ENCODE results near the gene MYOG. TPM values are rescaled to one million over a fixed set of nuclear protein-coding genes. Genes with fewer than 3 reads are reported as not detected.

The MYOG gene
- total and polyA plus RNA-seq, 7 donors = 9.7 to 451 (median 160) TPM

DNA sequence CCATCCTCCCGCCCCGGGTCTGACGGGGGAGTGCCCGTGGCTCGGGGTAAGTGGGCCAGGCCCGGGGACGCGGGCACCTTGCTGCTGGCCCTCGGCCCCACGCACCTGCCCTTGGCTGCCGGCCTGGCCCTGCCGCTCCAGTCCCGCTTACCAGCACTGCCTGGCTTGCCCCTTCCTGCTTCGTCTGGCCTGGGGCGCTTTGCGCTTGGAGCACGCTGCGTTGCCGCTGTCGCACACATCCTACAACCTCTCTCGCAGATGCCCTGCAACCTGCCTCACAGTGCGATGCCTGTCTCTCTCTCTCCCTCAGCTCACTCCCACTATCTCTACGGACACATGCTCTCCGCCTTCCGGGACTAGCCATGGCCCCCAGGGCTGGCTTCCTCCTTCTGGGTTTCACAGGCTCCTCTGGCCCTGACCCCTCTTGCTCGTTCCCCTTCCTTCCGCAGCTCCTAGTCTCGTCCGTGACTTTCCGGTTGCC lies 9.7 kb downstream of the MYOG start:
- Histone ChIP-seq H3K9me3 (no peaks in the 10 kb centered on the region), H3K36me3 (ENCODE audit: insufficient read depth in 1 of 2, low read depth in 1 of 2) (peaks cover 0 to 40% of the 10 kb centered on the region in 2 donors), H3K4me3 (peak overlapping the region; percentile 51), H3K27me3 (ENCODE audit: insufficient read depth in 3 of 3, low read length in 2 of 3) (no peaks in the 10 kb centered on the region), H3K27ac (peak overlapping the region; percentile 23), H3K4me1 (peaks cover 33% of the 10 kb centered on the region)
- WGBS, 3 donors = 49 to 55% (median 52%) methylated on average over 24 to 30 of the region's 30 CpGs
- DNase-seq = peak in 1 of 2 donors; percentile 59
- peak; percentile 5 to 8 (median 7) for ATAC-seq
- intact Hi-C loops (cut with DNase I) = loop anchor here in 1 of 2 donors (5.0 kb wide), 1 partner anchor 34 kb away; no protein-coding TSS in a partner anchor
- TF ChIP-seq, protein P1, sequence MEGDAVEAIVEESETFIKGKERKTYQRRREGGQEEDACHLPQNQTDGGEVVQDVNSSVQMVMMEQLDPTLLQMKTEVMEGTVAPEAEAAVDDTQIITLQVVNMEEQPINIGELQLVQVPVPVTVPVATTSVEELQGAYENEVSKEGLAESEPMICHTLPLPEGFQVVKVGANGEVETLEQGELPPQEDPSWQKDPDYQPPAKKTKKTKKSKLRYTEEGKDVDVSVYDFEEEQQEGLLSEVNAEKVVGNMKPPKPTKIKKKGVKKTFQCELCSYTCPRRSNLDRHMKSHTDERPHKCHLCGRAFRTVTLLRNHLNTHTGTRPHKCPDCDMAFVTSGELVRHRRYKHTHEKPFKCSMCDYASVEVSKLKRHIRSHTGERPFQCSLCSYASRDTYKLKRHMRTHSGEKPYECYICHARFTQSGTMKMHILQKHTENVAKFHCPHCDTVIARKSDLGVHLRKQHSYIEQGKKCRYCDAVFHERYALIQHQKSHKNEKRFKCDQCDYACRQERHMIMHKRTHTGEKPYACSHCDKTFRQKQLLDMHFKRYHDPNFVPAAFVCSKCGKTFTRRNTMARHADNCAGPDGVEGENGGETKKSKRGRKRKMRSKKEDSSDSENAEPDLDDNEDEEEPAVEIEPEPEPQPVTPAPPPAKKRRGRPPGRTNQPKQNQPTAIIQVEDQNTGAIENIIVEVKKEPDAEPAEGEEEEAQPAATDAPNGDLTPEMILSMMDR (IDR thresholded peaks at IDR 0.05) = no peak

DNA sequence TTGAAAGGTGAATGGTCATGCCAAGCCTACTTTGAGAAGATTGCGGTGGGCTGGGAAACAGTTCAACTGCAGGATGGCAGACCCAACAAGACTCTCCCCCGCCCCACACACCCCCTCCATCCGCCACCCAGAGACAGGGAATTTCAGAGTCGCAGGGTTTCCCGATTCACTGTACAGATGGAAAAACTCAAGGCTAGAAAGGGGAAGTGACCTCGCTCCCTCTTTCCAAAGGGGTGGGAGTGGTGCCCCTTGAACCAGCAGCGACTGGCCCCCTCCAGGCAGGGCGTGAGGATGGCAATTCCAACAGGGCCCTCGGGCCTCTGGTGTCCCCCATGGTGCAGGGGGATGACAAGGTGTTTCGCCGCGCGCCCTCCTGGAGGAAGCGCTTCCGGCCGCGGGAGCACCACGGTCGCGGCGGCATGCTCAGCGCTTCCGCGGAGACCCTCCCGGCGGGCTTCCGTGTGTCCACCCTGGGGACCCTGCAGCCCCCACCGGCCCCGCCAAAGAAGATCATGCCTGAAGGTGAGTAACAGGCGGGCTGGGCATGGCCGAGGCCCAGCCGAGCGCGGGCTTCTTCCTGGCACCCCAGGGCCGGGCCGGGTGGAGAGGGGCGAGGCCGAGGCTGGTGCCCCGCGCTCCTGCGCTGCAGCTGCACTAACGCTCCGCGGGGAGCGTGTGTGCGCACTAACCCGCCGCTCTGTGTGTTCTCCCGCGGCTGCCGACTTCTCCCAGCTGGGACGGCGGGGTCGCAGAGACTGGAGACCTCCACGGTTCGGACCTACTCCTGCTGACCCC lies 10.4 kb downstream of the MYOG start:
- ATAC-seq (peak in 3 of 4 donors; percentile 3 to 13 (median 6)), DNase-seq (no peak)
- Histone ChIP-seq H3K9me3 (no peaks in the 10 kb centered on the region), H3K4me3 (peak overlapping the region; percentile 51), H3K27ac (peak overlapping the region; percentile 16), H3K4me1 (peaks cover 39% of the 10 kb centered on the region), H3K36me3 (ENCODE audit: insufficient read depth in 1 of 2, low read depth in 1 of 2) (peaks cover 0 to 40% of the 10 kb centered on the region in 2 donors), H3K27me3 (ENCODE audit: insufficient read depth in 3 of 3, low read length in 2 of 3) (no peaks in the 10 kb centered on the region)
- intact Hi-C loops (cut with DNase I) = loop anchor here in 1 of 2 donors (5.0 kb wide), 1 partner anchor 33 kb away; no protein-coding TSS in a partner anchor
- TF ChIP-seq, protein P1 (IDR thresholded peaks at IDR 0.05) = no peak
- WGBS, 3 donors = 36 to 43% (median 41%) methylated on average over 50 to 56 of the region's 56 CpGs

DNA sequence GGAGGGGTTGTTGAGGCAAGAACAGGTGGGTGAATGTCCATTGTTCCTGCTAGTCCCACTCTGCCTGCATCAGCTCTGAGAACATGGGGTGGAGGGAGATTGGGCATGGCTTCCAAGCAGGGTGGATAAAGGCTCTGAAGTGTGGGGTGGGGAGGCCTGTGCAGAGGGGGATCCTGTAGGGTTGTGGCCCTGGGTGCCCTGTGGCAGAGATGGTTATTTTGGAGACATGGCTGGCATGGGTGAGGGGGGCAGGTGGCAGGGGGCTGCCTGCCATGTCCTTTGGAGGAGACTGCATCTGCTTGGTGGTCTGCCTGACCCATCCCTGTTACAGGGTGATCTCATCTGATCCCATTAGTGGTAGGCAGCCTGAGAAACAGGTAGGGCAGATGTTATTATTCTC lies 11.2 kb downstream of the MYOG start:
- TF ChIP-seq, protein P1 (IDR thresholded peaks at IDR 0.05) = no peak
- peak in 1 of 4 donors; percentile 8 for ATAC-seq
- DNase-seq = no peak
- H3K27ac ChIP-seq = peak overlapping the region; percentile 16
- H3K4me3 ChIP-seq = no peak overlapping the region
- intact Hi-C loops (cut with DNase I) = loop anchor here in 1 of 2 donors (5.0 kb wide), 1 partner anchor 32 kb away; no protein-coding TSS in a partner anchor
- H3K4me1 ChIP-seq = peaks cover 47% of the 10 kb centered on the region
- H3K9me3 ChIP-seq = no peaks in the 10 kb centered on the region
- H3K36me3 ChIP-seq (ENCODE audit: insufficient read depth in 1 of 2, low read depth in 1 of 2) = peaks cover 0 to 40% of the 10 kb centered on the region in 2 donors
- H3K27me3 ChIP-seq (ENCODE audit: insufficient read depth in 3 of 3, low read length in 2 of 3) = no peaks in the 10 kb centered on the region

DNA sequence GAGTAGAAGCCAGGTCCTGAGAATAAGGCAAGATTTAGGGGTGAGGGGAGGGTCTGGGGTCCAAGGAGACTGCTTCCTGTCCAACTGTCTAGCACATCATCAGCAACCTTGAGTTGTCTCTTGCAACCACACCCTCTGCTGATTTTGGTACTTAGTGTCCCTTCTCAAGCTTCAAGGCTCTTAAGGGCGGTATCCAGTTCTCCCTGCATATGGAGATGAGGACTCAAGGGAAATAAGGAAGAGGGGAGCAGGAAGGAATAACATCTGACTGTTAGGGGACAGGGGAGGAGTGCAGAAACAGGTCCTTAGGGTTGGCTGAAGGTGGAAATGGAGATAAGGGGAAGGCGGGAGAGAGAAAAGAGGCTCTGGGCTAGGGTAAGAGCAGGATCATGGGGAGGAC lies 12.3 kb downstream of the MYOG start:
- peaks cover 59% of the 10 kb centered on the region for H3K4me1 ChIP-seq
- H3K27me3 ChIP-seq (ENCODE audit: insufficient read depth in 3 of 3, low read length in 2 of 3) = no peaks in the 10 kb centered on the region
- intact Hi-C loops (cut with DNase I) = no loop called here
- H3K4me3 ChIP-seq = no peak overlapping the region
- no peaks in the 10 kb centered on the region for H3K9me3 ChIP-seq
- WGBS, 3 donors = 90 to 93% (median 91%) methylated on average over 2 of the region's 2 CpGs
- DNase-seq (no peak), ATAC-seq (no peak)
- peaks cover 0 to 45% of the 10 kb centered on the region in 2 donors for H3K36me3 ChIP-seq (ENCODE audit: insufficient read depth in 1 of 2, low read depth in 1 of 2)
- TF ChIP-seq, protein P1 (IDR thresholded peaks at IDR 0.05) = no peak
- H3K27ac ChIP-seq = peak overlapping the region; percentile 47
